Karpas-422 (cell line): ENCODE measurements around the gene DTL. TPM values are rescaled to one million over a fixed set of nuclear protein-coding genes. Genes with fewer than 3 reads are reported as not detected.

Experiments used
- DNase-seq: peaks from one replicate; pipeline ENCODE4 v3.0.0-alpha.2; 2015
- H2AFZ ChIP-seq: fragments of 200-600 bp; sonication (generic); 2 replicates; pipeline ENCODE4 v1.6.1; 2014; ENCODE audit warnings: antibody characterized with exemption, low read length, mixed read lengths
- H3K27ac ChIP-seq: fragments of 200-600 bp; sonication (generic); 2 replicates; pipeline ENCODE4 v1.5.1; 2014; ENCODE audit warnings: mild to moderate bottlenecking, low read length, moderate library complexity
- H3K27me3 ChIP-seq: fragments of 200-600 bp; sonication (generic); 2 replicates; pipeline ENCODE4 v1.6.1; 2014; ENCODE audit warnings: low read length, mixed read lengths
- H3K36me3 ChIP-seq: fragments of 200-600 bp; sonication (generic); 2 replicates; pipeline ENCODE4 v1.6.1; 2014; ENCODE audit warnings: low read length, mixed read lengths; ENCODE audit not compliant: insufficient read depth
- H3K4me1 ChIP-seq: fragments of 200-600 bp; sonication (generic); 2 replicates; pipeline ENCODE4 v1.6.1; 2014; ENCODE audit warnings: mild to moderate bottlenecking, low read length, mixed read lengths
- H3K4me2 ChIP-seq: fragments of 200-600 bp; sonication (generic); 2 replicates; pipeline ENCODE4 v1.6.1; 2014; ENCODE audit warnings: low read length, low read depth, mild to moderate bottlenecking; ENCODE audit not compliant: poor library complexity, severe bottlenecking
- H3K4me3 ChIP-seq: fragments of 200-600 bp; sonication (generic); 2 replicates; pipeline ENCODE4 v1.5.1; 2014; ENCODE audit warnings: mild to moderate bottlenecking, antibody characterized with exemption, low read length, mixed read lengths
- H3K79me2 ChIP-seq: fragments of 200-600 bp; sonication (generic); 2 replicates; pipeline ENCODE4 v1.6.1; 2014; ENCODE audit warnings: mild to moderate bottlenecking, low read length, mixed read lengths
- H3K9ac ChIP-seq: fragments of 200-600 bp; sonication (generic); 2 replicates; pipeline ENCODE4 v1.6.0; 2014; ENCODE audit warnings: low read length
- H3K9me2 ChIP-seq: fragments of 200-600 bp; sonication (generic), shearing (Covaris generic); replicated peaks from 2 replicates; pipeline ENCODE4 v1.6.0; 2014; ENCODE audit warnings: mild to moderate bottlenecking, low read length, moderate library complexity; ENCODE audit not compliant: insufficient read depth
- H3K9me3 ChIP-seq: fragments of 300-700, 200-600 bp; sonication (generic); 2 replicates; pipeline ENCODE4 v1.6.1; 2014; ENCODE audit warnings: low read length, mixed read lengths
- H4K20me1 ChIP-seq: fragments of 200-600 bp; sonication (generic); 2 replicates; pipeline ENCODE4 v1.6.1; 2014; ENCODE audit warnings: mild to moderate bottlenecking, antibody characterized with exemption, low read length, low read depth; ENCODE audit not compliant: insufficient read depth
- small RNA-seq: library from RNA; depleted of rRNA; stranded (forward); fragments of <200 nt; gene quantifications from one replicate; pipeline ENCODE3, GENCODE V24; 2014
- total RNA-seq: library from RNA; depleted of rRNA; stranded (reverse); fragments of >200 nt; shearing (Covaris generic); gene quantifications from 2 replicates; pipeline ENCODE4 v1.2.3, GENCODE V29; 2014; ENCODE audit warnings: low replicate concordance; rRNA removed

DTL gene
- total RNA-seq, 1 experiment from 2014 or later: 13.5 TPM

DNA sequence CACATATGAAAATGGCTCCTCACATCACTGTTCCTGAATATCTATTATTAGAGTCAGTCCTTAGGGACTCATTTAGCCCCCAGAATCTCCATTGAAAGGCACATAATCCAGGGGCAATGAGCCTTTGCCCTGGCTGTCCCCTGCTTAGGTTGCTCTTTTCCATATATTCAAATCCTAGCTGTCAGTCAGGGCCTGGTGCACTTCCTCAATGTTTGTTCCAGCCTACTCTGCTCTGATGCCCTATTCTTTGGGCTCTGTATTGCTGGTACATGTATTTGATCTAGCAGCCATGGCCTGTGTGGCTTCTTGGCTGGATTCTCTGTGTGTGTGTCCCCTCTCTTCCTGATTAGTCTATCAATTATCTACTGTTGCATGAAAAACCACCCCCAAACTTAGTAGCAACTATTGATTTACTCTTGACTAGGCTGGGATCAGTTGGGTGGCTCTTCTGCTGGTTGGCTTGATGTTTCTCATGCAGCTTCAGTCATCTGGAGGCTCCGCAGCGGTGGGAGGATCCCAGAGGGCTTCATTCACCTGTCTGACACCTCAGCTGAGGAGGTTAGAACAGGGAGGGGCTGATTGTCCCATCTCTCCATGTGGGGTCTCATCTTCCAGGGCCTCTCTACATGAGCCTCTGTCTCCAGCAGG, 107.5 kb downstream of the DTL start:
- Histone ChIP-seq H4K20me1 (no peaks in the 10 kb centered on the region), H3K27me3 (no peaks in the 10 kb centered on the region), H3K4me3 (no peak overlapping the region), H3K4me2 (no peak overlapping the region), H3K27ac (no peak overlapping the region), H2AFZ (no peak overlapping the region), H3K4me1 (no peaks in the 10 kb centered on the region), H3K36me3 (no peaks in the 10 kb centered on the region), H3K79me2 (no peaks in the 10 kb centered on the region), H3K9ac (no peak overlapping the region), H3K9me2 (no peaks in the 10 kb centered on the region), H3K9me3 (no peaks in the 10 kb centered on the region)
- peak; percentile 47 for DNase-seq

DNA sequence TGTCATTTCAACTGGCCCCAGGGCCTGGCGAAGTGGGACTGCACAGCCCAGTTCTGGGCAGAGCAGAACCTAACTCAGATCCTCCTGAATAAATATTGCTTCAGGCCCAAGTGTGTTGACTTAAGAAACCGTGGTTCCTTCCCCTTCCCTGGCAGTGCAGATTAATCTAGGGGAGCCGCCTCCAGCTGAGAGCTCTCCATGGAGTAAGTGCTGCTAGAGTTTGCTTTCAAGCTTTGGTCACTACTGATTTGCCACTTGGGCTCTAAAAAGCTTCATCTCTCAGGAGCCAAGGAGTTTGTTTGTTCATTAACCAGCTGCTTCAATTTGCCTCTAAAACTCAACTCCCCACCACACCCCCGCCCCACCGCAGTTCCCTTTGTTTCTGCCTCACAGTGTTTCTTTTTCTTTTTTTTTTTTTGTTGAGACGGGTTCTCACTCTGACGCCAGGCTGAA, 112.1 kb downstream of the DTL start:
- H3K9ac ChIP-seq: no peak overlapping the region
- no peaks in the 10 kb centered on the region for H3K36me3 ChIP-seq
- no peaks in the 10 kb centered on the region for H3K79me2 ChIP-seq
- H3K27ac ChIP-seq: no peak overlapping the region
- H2AFZ ChIP-seq: no peak overlapping the region
- H3K9me2 ChIP-seq: no peaks in the 10 kb centered on the region
- H3K9me3 ChIP-seq: no peaks in the 10 kb centered on the region
- no peaks in the 10 kb centered on the region for H3K27me3 ChIP-seq
- no peak for DNase-seq
- no peak overlapping the region for H3K4me2 ChIP-seq
- H3K4me1 ChIP-seq: no peaks in the 10 kb centered on the region
- H4K20me1 ChIP-seq: no peaks in the 10 kb centered on the region
- no peak overlapping the region for H3K4me3 ChIP-seq

- no peaks in the 10 kb centered on the region for H3K36me3 ChIP-seq
- H3K9me2 ChIP-seq: no peaks in the 10 kb centered on the region
- H2AFZ ChIP-seq: no peak overlapping the region
- no peak overlapping the region for H3K4me2 ChIP-seq
- DNase-seq: no peak
- no peak overlapping the region for H3K4me3 ChIP-seq
- no peaks in the 10 kb centered on the region for H4K20me1 ChIP-seq
- H3K4me1 ChIP-seq: no peaks in the 10 kb centered on the region
- H3K27ac ChIP-seq: no peak overlapping the region
- no peaks in the 10 kb centered on the region for H3K79me2 ChIP-seq
- no peaks in the 10 kb centered on the region for H3K9me3 ChIP-seq
- H3K27me3 ChIP-seq: no peaks in the 10 kb centered on the region
- H3K9ac ChIP-seq: no peak overlapping the region
Observed at GRCh38 chr1:212149566-212149965, 114.0 kb downstream of the DTL start.

- no peaks in the 10 kb centered on the region for H3K36me3 ChIP-seq
- H3K27ac ChIP-seq: no peak overlapping the region
- H3K79me2 ChIP-seq: no peaks in the 10 kb centered on the region
- DNase-seq: no peak
- H3K4me2 ChIP-seq: no peak overlapping the region
- H3K9me2 ChIP-seq: no peaks in the 10 kb centered on the region
- H4K20me1 ChIP-seq: no peaks in the 10 kb centered on the region
- no peaks in the 10 kb centered on the region for H3K9me3 ChIP-seq
- no peaks in the 10 kb centered on the region for H3K4me1 ChIP-seq
- no peak overlapping the region for H2AFZ ChIP-seq
- no peak overlapping the region for H3K9ac ChIP-seq
- no peaks in the 10 kb centered on the region for H3K27me3 ChIP-seq
- no peak overlapping the region for H3K4me3 ChIP-seq
Observed at GRCh38 chr1:212152308-212152693, 116.8 kb downstream of the DTL start.

GRCh38 chr1:212152869-212153268, 117.3 kb downstream of the DTL start:
- Histone ChIP-seq H4K20me1 (no peaks in the 10 kb centered on the region), H2AFZ (no peak overlapping the region), H3K27me3 (no peaks in the 10 kb centered on the region), H3K79me2 (no peaks in the 10 kb centered on the region), H3K36me3 (no peaks in the 10 kb centered on the region), H3K9ac (no peak overlapping the region), H3K27ac (no peak overlapping the region), H3K9me2 (no peaks in the 10 kb centered on the region), H3K4me2 (no peak overlapping the region), H3K4me1 (no peaks in the 10 kb centered on the region), H3K9me3 (no peaks in the 10 kb centered on the region), H3K4me3 (no peak overlapping the region)
- no peak for DNase-seq

- no peak for DNase-seq
- Histone ChIP-seq H3K27ac (no peak overlapping the region), H3K4me1 (no peaks in the 10 kb centered on the region), H2AFZ (no peak overlapping the region), H3K36me3 (no peaks in the 10 kb centered on the region), H3K27me3 (no peaks in the 10 kb centered on the region), H4K20me1 (no peaks in the 10 kb centered on the region), H3K4me2 (no peak overlapping the region), H3K9me3 (no peaks in the 10 kb centered on the region), H3K9me2 (no peaks in the 10 kb centered on the region), H3K79me2 (no peaks in the 10 kb centered on the region), H3K9ac (no peak overlapping the region), H3K4me3 (no peak overlapping the region)
Observed at GRCh38 chr1:212153635-212154034, 118.1 kb downstream of the DTL start.

Small RNA genes lying within 50 kb of the gene (small RNA-seq; reads per million reads assigned to genes)
- gene MIR3122 (not detected), gene RF00568 (not detected), gene RN7SKP98 (0.12 reads per million)

Other genes starting within 250 kb of the DTL start
- 40.4 and 53.3 TPM in 2 replicates for gene LPGAT1, start 205.0 kb upstream of the DTL start, total RNA-seq
- 22.4 and 38.3 TPM in 2 replicates for gene INTS7, start 191 bp upstream of the DTL start, total RNA-seq
- 31.3 and 41.6 TPM in 2 replicates for gene PPP2R5A, start 249.7 kb downstream of the DTL start, total RNA-seq